ENCODE results near the gene PRIM1.

- TF ChIP-seq CTCF (IDR thresholded peaks at IDR 0.05), result no peak
- no peak for TF ChIP-seq POLR2AphosphoS5 (IDR thresholded peaks at IDR 0.05)
- TF ChIP-seq POLR2A (IDR thresholded peaks at IDR 0.05), result no peak
Observed at GRCh38 chr12:56785141-56785865, 33.2 kb upstream of the PRIM1 start.

Measured in stomach (tissue), 4 donors.